Measurements from ENCODE around the gene KIFC1. TPM values are rescaled to one million over a fixed set of nuclear protein-coding genes. Genes with fewer than 3 reads are reported as not detected.

KIFC1 gene
- total RNA-seq, 1 experiment from 2014 or later, result 97.6 TPM

- DNase-seq (ENCODE audit: low read depth), result peak; percentile 78
These were observed 34.3 kb downstream of the KIFC1 start for GRCh38 chr6:33425668-33426577.

- DNase-seq (ENCODE audit: low read depth), result no peak
These were observed 35.2 kb downstream of the KIFC1 start for GRCh38 chr6:33426590-33427511.

DNA sequence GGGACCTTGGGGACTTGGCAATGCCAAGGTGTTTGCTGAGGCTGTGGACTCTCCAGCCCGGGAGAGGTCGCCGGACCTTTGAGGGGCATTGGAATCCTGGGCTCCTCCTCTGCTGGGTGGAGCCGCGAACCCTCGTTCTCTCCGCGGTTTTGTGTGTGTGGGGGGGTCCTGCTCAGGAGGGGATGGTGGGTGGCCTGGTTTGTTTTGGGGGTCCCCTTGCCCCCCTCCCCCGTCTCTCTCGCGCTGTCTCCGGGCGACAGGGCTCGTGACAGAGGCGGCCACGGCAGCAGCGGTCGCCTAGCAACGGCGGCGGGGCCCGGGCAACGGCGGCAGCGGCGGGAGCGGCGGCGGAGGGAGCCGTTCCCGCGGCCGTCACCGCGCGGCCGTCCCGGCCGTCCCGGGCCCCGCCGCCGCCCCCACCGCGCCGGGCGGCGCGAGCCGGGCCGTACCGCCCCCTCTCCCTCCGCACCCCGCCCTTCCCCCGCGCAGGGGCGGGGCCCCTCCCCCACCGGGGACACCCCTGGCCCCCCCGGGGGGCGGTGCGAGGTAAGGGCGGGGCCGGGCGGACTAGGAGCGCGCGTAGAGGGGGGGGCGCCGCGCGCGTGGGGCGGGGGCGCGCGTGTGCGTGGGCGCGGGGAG is 36.1 kb downstream of the KIFC1 start:
- DNase-seq (ENCODE audit: low read depth), result no peak

DNA sequence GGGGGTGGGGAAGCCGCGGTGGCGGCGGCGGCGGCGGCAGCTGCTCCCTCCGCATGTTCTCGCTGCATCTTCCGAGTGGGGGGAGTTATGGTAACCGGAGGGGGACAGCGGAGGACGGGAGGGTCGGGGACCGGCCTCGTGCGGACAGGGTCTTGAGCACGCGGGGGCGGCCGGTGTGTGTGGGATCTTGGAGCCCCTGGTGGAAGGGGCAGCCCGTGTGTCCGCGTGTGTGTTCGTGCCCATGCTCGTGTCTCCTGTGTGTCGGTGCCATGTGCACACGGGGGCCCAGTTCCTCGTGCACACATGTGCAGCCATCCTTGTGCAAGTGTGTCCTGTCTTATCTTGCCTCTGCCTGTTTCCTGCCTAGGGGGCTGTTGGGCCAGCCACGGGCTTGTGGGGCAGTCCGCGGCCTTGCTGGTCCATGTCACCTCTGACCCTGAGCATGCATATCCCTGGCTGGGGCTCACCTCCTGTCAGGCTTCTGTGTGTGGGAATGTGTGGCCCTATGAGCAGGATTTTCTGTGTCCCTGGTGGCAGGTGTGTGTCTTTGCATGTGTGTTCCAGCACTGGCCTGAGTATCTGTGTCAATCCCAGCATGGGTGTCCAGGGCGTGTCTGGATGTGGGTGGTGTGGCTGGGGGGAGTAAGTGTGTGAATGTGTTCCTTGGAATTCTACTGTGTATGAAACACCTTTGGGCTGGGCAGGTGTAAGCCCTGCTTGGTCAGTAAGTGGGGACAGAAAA is 36.8 kb downstream of the KIFC1 start:
- peak; percentile 40 for DNase-seq (ENCODE audit: low read depth)

- no peak for DNase-seq (ENCODE audit: low read depth)
These were observed 37.5 kb downstream of the KIFC1 start for GRCh38 chr6:33428966-33429749.

- no peak for DNase-seq (ENCODE audit: low read depth)
These were observed 38.1 kb downstream of the KIFC1 start for GRCh38 chr6:33429750-33430052.

- DNase-seq (ENCODE audit: low read depth), result no peak
These were observed 38.7 kb downstream of the KIFC1 start for GRCh38 chr6:33430334-33430733.

DNA sequence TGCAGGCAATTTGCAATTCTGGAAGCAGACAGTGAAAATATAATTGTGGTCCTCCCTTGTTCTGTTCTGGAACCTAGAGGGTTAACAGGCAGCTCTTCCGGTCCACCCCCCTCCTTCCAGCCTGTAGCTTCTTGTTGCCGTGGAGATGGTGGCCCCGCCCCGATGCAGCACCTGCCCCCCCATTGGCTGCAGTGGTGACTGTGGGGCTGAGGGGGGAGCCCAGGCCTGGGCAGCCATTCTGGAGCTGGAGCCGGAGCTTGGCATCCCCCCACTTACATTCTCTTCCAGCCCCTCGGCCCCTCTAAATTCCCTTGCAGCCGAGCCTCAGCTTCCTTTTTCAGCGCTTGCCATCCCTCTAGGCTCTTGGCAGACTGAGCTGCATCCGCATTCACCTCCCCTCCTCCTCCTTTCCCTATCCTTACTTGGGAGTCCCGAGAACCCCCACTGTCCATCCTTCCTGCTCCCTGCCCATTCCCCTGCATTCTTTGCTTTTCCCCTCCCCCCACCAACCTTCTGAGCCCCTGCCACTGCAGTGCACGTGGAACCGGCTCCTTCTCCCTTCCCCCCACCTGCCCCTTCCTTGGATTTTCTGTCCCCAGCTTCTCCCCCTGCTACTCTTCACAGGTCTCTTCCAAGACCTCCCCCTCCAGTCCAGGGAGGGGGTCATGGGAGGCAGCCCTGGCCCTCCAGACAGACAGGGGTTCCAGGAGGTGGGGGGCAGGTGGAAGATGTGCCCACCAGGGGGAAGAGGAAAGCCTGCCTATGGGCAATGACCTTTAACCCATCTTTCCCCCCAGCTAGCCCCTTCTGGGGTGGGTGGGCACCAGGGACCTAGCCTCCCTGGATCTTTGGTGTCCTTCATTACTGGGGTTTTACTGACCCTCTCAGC is 39.6 kb downstream of the KIFC1 start:
- no peak for DNase-seq (ENCODE audit: low read depth)

- DNase-seq (ENCODE audit: low read depth), result no peak
These were observed 40.4 kb downstream of the KIFC1 start for GRCh38 chr6:33431880-33432541.

GRCh38 chr6:33432546-33432945 is 40.9 kb downstream of the KIFC1 start:
- DNase-seq (ENCODE audit: low read depth), result no peak

DNA sequence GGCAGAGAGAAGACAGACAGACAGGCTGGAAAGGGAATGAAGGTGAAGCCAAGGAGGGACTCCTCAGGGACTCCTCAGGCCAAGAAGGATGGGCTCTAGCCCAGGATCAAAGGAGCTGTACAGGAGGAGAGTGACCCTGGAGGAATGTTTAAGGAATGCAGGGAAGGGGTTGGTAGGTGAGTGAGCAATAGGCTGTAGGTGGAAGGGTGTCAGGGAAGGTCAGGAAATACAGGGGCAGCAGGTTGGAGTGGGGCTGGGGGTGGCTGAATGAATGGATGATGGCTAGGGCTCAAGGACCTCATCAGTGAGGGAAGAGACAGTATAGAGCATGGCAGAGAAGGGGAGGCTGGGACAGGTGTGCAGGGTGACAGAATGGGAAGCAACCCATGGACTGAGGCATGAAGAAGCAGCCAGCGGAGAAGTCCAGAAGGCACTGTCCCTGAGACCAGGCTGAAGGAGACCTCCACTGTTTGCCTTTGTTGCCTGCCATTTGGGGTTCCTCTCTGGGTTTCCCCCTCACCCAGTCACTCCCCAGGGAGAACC is 41.4 kb downstream of the KIFC1 start:
- DNase-seq (ENCODE audit: low read depth), result no peak

DNA sequence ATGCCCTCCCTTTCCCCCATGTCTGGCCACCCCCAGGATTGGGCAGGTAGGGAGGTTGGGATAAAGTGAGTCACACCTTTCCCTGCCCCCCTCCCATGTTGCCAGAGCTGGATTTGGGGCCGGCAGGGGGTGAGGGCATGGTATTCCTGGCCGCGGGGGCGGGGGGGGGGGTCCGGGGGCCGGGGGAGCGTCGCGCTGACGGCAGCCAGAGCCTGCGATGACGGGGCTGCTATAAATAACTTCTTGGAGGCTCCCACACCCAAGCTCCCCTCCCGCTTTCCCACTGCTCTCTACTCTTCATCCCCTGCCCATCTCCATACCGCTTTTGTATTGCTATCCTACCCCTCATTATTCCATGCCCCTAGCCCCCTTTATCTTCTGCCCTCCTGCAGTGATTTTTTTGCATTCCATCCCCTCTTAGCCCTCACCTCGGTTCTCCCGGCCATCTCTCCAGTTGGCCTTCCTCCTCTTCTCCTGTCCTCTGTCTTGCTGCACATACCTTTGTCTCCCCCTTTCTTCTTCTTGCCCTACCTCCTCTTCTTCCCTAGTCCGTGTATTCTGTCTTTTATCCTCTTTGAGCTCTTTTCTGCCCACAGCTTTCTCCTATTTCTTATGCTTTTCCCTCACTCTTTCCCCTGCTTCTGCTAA is 42.0 kb downstream of the KIFC1 start:
- no peak for DNase-seq (ENCODE audit: low read depth)

- DNase-seq (ENCODE audit: low read depth), result no peak
These were observed 43.3 kb downstream of the KIFC1 start for GRCh38 chr6:33434961-33435360.

DNA sequence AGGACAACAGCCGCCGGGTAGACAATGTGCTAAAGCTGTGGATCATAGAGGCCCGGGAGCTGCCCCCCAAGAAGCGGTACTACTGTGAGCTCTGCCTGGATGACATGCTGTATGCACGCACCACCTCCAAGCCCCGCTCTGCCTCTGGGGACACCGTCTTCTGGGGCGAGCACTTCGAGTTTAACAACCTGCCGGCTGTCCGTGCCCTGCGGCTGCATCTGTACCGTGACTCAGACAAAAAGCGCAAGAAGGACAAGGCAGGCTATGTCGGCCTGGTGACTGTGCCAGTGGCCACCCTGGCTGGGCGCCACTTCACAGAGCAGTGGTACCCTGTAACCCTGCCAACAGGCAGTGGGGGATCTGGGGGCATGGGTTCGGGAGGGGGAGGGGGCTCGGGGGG is 46.0 kb downstream of the KIFC1 start:
- DNase-seq (ENCODE audit: low read depth), result no peak

GRCh38 chr6:33438978-33439594 is 47.5 kb downstream of the KIFC1 start:
- DNase-seq (ENCODE audit: low read depth), result no peak

- no peak for DNase-seq (ENCODE audit: low read depth)
These were observed 48.5 kb downstream of the KIFC1 start for GRCh38 chr6:33439956-33440648.

- no peak for DNase-seq (ENCODE audit: low read depth)
These were observed 49.2 kb downstream of the KIFC1 start for GRCh38 chr6:33440649-33441309.

All from LHCN-M2 (cell line).